ENCODE results near the gene WDR12. TPM values are rescaled to one million over a fixed set of nuclear protein-coding genes. Genes with fewer than 3 reads are reported as not detected.
A peak's percentile ranks its signal among the peaks of the same experiment; 100 is the strongest.

Gene WDR12
- total and polyA plus RNA-seq, 9 of the 15 experiments (the other 6 are each of a cell fraction or from before 2014, with no cell fraction given), result 109 to 554 (median 174) TPM

DNA sequence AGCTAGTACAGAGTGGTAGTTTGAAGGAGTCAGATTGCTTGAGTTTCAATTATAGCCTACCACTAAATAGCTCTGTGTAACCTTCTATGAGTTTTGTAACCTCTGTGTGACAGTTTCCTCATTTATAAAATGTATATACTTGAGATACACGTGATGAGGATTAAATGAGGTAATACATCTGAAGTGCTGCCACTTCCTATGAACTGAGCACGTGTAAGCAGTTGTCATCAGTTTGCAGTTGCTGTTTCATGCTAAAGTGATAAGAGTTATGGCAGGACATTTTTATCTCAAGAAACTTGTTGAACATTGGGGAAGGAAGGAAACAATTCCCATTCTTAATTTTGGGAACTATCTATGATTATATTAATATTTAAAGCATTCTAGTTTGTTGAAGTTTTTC, 39.1 kb upstream of the WDR12 start (continued):
- TF ChIP-seq HEY1 (CRISPR knock-in tag; IDR thresholded peaks at IDR 0.05; ENCODE audit: borderline replicate concordance) (no peak), NFIX (CRISPR knock-in tag; IDR thresholded peaks at IDR 0.05; ENCODE audit: low read depth) (no peak), PHTF2 (CRISPR knock-in tag; IDR thresholded peaks at IDR 0.05) (no peak), MBD1 (CRISPR knock-in tag; IDR thresholded peaks at IDR 0.05) (no peak), ILK (tag; IDR thresholded peaks at IDR 0.05; ENCODE audit: borderline replicate concordance, low read depth) (no peak), ZNF121 (CRISPR knock-in tag; conservative IDR thresholded peaks at IDR 0.05) (no peak), KHSRP (IDR thresholded peaks at IDR 0.05) (no peak), CBX5 (IDR thresholded peaks at IDR 0.05; ENCODE audit: borderline replicate concordance, low read depth) (no peak), MECOM (CRISPR knock-in tag; IDR thresholded peaks at IDR 0.05) (peak; percentile 17; the same call in 1 of the 2 replicates), ZFPM2 (CRISPR knock-in tag; IDR thresholded peaks at IDR 0.05) (no peak), FOSL1 (tag; conservative IDR thresholded peaks at IDR 0.05) (no peak), MYNN (IDR thresholded peaks at IDR 0.05) (no peak), MYNN (CRISPR knock-in tag; IDR thresholded peaks at IDR 0.05) (no peak), RBM17 (IDR thresholded peaks at IDR 0.05; ENCODE audit: borderline replicate concordance, low read depth, low read length) (no peak), ZC3H8 (IDR thresholded peaks at IDR 0.05) (no peak), CHAMP1 (IDR thresholded peaks at IDR 0.05) (peak; percentile 76; the same call in 1 of the 2 replicates), ZNF277 (CRISPR knock-in tag; IDR thresholded peaks at IDR 0.05; ENCODE audit: borderline replicate concordance) (no peak)
- TF ChIP-seq, protein P1, sequence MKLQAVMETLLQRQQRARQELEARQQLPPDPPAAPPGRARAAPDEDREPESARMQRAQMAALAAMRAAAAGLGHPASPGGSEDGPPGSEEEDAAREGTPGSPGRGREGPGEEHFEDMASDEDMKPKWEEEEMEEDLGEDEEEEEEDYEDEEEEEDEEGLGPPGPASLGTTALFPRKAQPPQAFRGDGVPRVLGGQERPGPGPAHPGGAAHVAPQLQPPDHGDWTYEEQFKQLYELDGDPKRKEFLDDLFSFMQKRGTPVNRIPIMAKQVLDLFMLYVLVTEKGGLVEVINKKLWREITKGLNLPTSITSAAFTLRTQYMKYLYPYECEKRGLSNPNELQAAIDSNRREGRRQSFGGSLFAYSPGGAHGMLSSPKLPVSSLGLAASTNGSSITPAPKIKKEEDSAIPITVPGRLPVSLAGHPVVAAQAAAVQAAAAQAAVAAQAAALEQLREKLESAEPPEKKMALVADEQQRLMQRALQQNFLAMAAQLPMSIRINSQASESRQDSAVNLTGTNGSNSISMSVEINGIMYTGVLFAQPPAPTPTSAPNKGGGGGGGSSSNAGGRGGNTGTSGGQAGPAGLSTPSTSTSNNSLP (IDR thresholded peaks at IDR 0.05; ENCODE audit: borderline replicate concordance, low read depth, low read length), result peak; percentile 65; the same call in 1 of the 2 replicates
- TF ChIP-seq, protein P2, sequence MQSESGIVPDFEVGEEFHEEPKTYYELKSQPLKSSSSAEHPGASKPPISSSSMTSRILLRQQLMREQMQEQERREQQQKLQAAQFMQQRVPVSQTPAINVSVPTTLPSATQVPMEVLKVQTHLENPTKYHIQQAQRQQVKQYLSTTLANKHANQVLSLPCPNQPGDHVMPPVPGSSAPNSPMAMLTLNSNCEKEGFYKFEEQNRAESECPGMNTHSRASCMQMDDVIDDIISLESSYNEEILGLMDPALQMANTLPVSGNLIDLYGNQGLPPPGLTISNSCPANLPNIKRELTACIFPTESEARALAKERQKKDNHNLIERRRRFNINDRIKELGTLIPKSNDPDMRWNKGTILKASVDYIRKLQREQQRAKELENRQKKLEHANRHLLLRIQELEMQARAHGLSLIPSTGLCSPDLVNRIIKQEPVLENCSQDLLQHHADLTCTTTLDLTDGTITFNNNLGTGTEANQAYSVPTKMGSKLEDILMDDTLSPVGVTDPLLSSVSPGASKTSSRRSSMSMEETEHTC (IDR thresholded peaks at IDR 0.05), result peak; percentile 67; the same call in 1 of the 2 replicates
- TF ChIP-seq, protein P3, sequence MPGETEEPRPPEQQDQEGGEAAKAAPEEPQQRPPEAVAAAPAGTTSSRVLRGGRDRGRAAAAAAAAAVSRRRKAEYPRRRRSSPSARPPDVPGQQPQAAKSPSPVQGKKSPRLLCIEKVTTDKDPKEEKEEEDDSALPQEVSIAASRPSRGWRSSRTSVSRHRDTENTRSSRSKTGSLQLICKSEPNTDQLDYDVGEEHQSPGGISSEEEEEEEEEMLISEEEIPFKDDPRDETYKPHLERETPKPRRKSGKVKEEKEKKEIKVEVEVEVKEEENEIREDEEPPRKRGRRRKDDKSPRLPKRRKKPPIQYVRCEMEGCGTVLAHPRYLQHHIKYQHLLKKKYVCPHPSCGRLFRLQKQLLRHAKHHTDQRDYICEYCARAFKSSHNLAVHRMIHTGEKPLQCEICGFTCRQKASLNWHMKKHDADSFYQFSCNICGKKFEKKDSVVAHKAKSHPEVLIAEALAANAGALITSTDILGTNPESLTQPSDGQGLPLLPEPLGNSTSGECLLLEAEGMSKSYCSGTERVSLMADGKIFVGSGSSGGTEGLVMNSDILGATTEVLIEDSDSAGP (CRISPR knock-in tag; IDR thresholded peaks at IDR 0.05), result no peak

Data from K562 (cell line).